GM11168 (cell line): ENCODE results near the gene MPV17.
"Not testable (repeated sequence)": the region's sequence is repeated elsewhere in the genome, so short reads cannot be mapped to it uniquely, and the experiment has no call there.

ENCODE experiments used
- in situ Hi-C: fragments of 300-500 bp; cut with MboI; formaldehyde crosslinking; loops from one replicate; pipeline ENCODE4 v1.12.0; 2022; ENCODE audit warnings: low sequenced_read_pairs; ENCODE audit not compliant: unreplicated experiment

The MPV17 gene

GRCh38 chr2:27324720-27325119, 1.8 kb upstream of the MPV17 start:
- in situ Hi-C loops, result no loop called here

DNA sequence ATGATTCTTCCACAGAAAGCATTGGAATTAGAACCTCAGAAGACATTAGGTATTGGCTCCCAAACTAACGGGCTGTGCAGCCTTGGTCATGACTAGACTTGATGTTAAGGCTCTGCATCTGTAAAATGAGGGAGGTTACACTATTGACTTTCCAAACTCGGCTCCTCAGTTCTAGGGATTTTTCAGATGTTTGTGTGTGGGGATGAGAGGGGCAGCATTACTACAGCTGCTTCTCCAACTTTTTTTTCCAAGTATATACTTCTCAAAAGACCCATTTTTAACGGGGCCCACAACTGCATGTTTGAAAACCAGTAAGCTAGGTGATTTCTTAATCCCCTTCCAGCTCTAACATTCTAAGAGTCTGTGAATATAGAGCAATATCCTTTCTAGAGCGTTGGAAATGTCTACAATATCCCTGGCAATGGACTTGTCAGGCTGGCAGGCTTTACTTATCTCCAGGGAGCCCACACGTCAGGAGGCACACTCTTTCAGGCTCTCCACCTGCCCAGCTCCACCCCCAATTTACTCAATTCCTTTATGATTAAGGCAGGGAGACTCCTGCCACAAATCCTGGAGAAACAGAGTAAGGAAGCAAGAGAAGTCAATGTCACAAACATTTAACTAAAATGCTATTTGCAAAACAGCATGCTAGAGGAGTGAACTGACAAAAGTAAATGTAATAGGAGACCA, 844 bp upstream of the MPV17 start:
- in situ Hi-C loops, result no loop called here

GRCh38 chr2:27322301-27322765, 564 bp downstream of the MPV17 start:
- in situ Hi-C loops, result no loop called here

GRCh38 chr2:27320958-27321543, 1.8 kb downstream of the MPV17 start:
- in situ Hi-C loops, result no loop called here

DNA sequence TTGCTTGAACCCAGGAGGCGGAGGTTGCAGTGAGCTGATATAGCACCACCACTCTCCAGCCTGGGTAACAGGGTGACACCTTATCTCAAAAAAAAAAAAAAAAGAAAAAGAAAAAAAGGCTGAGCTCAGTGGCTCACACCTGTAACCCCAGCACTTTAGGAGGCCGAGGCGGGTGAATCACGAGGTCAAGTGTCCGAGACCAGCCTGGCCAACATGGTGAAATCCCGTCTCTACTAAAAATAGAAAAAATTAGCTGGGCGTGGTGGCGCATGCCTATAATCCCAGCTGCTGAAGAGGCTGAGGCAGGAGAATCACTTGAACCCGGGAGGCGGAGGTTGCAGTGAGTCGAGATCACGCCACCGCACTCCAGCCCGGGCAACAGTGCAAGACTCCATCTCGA, 3.1 kb downstream of the MPV17 start:
- in situ Hi-C loops, result not testable (repeated sequence)

DNA sequence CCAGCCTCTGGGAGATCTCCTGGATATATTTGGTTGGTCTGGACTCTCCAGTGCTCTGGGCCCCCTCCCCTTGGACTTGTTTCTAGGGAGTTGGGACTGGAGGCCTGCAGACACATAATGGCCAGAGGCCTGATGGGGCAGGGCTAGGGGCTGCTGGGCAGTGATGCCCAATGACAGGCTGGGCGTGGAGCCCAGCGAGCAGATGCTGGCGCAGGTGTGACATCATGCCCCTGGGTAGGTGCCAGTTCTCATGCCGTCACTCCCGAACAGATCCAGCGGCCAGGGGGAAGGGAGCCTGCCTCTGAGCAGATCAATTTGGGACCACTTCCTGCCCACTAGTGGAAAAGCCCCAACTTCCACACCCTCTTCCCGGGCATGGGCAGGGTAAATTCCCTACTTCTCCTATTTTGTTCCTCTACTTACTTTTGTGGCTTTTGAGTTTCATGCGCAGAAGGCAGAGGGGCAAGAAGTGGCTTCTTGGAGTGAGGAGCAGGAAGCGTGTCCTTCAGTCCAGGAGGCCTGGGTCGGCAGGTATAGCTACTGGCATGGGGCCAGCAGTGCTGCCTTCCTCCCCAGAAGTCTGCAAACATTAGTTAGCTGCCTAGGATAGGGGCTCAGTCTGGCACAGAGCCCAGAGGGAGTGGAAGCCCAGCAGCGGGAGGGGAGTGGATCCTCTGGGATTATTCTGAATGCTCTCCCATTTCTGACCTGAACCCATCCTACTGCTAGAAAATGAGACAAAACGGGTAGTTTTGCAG, 6.1 kb downstream of the MPV17 start:
- in situ Hi-C loops, result no loop called here

DNA sequence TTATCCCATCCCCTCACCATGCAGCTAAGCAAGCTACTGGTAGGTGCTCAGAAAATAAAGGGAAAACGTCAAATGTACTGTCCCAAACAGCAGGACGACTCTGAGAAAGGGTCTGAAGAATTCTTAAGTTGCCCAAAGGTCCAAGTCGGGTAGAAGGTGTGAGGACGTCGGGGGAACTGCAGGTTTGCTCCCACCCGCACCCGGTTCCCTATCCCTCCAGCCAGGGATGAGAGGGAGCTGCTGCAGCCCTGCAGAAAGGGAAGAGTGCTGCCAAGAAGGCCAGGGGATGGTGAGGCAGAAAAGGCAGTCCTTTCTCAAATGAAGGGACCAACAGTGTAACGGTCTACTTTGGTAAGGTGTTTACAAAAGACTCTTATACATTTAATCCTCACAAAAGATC, 7.8 kb downstream of the MPV17 start:
- in situ Hi-C loops, result no loop called here

DNA sequence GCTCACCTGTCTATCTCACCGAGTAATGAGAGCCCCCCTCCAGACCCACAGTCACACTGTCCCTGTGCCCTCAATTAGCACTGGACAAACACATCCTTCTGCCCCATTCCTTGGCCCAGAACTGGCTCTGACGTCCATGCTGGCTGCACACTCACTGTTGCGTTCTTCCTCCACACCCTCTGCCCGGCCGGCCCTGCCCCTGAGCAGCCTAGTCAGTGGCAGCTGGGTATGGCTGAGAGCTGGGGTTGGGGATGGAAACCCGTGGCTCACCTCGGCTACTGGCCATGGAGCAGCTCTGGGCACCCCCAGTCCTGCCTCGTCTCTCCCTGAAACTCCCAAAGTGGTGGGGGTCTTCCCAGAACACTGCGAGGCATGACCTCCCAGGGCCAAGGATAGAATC, 8.2 kb downstream of the MPV17 start:
- in situ Hi-C loops, result no loop called here

- in situ Hi-C loops, result no loop called here
Observed at GRCh38 chr2:27313882-27314645, 8.8 kb downstream of the MPV17 start.

GRCh38 chr2:27312152-27312551, 10.7 kb downstream of the MPV17 start:
- in situ Hi-C loops, result no loop called here

DNA sequence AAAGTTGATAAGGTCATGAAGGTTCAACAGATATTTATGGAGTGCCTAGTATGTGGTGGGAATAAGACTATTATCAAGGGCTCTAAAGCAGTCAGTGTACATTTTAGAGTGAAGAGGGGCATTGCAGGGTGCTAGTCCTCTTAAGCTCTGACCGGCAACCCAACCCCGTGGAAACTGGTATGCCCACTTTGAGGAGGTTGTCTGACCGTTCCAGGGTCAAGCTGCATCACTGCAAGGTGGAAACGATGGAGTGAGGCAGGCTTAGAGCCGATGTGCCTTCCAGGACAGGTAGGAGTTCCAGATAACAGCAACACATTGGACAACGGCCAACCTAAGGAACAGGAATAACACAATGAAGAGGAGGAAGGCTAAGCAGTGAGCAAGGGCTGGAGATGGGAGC, 13.2 kb downstream of the MPV17 start:
- in situ Hi-C loops, result no loop called here

DNA sequence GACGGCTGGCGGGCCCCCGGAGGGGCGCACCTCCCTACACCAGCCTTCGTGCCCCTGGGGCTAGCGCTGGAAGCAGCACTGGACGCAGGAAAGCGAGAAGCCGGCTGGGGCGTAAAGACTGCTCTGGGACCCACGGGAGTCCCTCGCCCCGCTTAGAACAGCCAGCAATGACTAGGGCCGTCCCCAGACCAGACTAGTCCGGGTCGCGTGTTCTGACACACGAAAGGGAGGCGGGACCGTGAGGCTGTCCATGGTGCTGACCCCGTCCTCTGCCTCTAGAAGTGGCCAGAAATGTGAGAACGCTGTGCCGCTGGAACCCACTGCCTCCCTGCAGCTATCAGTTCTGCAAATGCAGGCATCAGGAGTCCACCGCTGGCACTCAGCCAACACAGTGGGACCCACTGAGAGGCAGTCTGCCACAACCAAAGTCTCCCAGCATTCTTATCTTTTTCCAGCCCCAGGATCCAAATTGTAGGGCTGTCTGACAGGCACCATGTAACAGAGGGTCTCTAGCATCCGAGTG, 14.5 kb downstream of the MPV17 start, which contains the start of gene UCN:
UCN (minus strand) TSS at position 87 of the 523 bp plus-strand sequence. CDS start 550 bp downstream, outside the sequence.
- in situ Hi-C loops, result no loop called here

GRCh38 chr2:27307545-27308358, 15.1 kb downstream of the MPV17 start:
- in situ Hi-C loops, result no loop called here

DNA sequence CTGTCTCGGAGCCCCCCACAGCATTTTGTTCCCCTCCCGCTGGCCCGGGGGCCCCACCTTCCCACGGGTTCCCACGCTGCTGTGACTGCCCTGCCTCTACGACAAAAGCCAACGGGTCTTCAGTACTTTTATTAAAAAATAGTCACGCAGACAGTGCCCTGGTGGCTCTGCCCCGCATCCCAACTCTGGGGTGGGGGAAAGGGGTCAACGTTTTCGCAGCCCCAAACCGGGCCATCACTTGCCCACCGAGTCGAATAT, 15.7 kb downstream of the MPV17 start:
- in situ Hi-C loops, result no loop called here

DNA sequence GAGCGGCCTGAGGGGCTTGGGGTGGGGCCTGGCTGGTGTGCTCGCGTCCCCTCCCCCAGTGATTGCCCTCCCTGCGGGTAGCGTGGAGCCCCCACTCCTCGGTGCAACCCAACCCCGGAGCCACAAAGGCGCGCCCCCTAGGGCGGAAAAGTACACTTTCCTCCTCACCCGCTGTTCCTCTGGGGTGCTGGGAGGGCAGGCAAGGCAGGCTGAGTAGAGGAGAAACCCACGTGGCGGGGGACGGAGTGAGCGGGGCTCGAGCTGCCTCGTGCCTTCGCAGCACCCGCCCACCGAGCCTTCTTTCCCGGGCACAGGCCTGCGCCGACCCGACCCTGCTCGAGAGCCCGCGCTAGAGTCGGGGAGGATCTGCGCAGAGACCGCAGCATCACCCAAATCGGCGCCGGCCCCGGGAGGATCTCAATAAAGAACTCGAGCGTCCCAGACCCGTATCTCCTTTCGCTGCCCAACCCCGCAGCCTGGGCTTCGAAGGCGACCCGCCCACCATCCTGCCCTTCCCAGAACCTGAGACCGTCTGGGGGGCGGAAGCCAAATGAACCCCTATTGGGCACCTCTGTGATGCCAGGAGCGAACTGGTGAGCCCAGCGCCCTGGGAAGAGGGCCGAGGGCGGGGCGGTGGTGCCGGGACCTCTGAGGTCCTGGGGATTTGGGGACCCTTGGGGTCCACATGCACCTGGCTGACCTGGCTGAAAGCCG, 16.2 kb downstream of the MPV17 start:
- in situ Hi-C loops, result no loop called here

GRCh38 chr2:27306136-27306535, 16.8 kb downstream of the MPV17 start:
- in situ Hi-C loops, result no loop called here

DNA sequence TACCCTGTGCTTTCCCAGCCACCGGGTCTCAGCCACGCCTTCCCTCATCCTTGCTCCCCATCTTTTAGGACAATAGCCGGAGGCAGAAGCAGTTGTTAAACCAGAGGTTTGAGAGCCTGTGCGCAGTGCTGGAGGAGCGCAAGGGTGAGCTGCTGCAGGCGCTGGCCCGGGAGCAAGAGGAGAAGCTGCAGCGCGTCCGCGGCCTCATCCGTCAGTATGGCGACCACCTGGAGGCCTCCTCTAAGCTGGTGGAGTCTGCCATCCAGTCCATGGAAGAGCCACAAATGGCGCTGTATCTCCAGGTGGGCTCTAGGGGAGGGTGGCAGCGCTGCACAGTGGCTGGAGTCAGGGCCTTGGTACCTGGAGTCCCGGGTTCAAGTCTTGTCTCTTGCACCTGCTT, 17.4 kb downstream of the MPV17 start:
- in situ Hi-C loops, result no loop called here

DNA sequence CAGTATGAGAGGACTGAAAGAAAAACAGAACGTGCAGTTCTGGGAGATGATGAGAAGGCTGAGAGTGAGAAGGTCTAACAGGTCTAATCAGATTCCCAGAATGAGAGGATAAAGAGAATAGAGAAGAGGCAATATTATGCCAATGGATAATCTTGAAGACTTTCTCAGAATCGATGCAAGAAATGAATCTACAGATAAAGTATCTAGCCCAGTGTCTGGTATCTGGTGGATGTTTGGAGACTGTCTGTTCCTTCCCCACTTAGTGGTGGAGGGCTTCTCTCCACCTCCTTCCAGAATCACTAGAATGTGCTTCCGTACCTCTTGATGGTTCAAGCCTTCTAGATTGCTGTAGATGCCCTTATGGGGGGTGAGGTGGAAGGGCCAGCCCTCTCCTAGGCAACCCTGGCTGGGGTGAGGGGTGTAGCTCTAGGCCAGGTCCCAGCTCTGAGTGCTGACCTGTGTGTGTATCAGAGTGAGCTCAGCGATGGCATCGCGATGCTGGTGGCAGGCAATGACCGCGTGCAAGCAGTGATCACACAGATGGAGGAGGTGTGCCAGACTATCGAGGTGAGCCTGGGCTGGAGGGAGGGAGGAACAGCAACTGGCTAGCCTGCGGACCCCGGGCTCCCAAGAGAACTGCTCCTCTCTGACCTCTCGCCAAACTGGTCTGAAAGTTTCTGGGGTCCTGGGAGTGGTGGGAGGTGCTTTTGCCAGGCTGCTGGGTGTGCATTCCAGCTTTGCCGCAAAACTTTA, 18.2 kb downstream of the MPV17 start:
- in situ Hi-C loops, result no loop called here
